SU-DHL-6 (cell line): ENCODE measurements around the gene RNF144A.

Source experiments
- EZH2phosphoT487 ChIP-seq: fragments of 200-600 bp; sonication (generic), shearing (Covaris generic); conservative IDR thresholded peaks from 2 replicates; pipeline ENCODE4 v1.6.1; 2018; ENCODE audit warnings: mild to moderate bottlenecking, antibody characterized with exemption, low read length, moderate library complexity, mixed read lengths
- TF ChIP-seq, protein P1 (sequence below): fragments of 200-600 bp; sonication (generic); IDR thresholded peaks from one replicate; pipeline ENCODE4 v1.5.1; 2017; ENCODE audit warnings: antibody characterized with exemption, mild to moderate bottlenecking, low read length, moderate library complexity; ENCODE audit not compliant: insufficient read depth, poor library complexity, severe bottlenecking

DNA sequence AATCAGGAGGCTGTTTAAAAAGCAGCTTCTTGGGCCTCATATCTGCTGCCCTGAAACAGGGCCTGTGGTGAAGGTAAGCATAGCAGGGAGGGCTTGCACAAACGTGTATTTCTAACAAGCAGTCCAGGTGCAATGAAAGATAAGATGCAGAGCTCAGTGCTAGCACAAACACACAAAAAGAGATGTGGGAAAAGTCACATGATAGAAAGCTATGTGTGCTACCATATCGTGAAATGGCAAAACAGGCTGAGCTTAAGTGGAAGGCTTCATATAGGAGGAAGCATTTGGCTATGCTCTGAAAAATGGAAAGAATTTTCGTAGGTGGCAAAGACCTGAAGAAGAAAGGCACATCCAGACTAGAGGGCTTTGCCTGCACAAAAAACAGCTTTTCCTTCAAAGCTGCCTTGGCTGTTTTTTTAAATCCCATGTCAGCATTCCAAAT, 29.4 kb upstream of the RNF144A start:
- TF ChIP-seq, protein P1, sequence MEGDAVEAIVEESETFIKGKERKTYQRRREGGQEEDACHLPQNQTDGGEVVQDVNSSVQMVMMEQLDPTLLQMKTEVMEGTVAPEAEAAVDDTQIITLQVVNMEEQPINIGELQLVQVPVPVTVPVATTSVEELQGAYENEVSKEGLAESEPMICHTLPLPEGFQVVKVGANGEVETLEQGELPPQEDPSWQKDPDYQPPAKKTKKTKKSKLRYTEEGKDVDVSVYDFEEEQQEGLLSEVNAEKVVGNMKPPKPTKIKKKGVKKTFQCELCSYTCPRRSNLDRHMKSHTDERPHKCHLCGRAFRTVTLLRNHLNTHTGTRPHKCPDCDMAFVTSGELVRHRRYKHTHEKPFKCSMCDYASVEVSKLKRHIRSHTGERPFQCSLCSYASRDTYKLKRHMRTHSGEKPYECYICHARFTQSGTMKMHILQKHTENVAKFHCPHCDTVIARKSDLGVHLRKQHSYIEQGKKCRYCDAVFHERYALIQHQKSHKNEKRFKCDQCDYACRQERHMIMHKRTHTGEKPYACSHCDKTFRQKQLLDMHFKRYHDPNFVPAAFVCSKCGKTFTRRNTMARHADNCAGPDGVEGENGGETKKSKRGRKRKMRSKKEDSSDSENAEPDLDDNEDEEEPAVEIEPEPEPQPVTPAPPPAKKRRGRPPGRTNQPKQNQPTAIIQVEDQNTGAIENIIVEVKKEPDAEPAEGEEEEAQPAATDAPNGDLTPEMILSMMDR = no peak
- no peak for TF ChIP-seq EZH2phosphoT487
